Right lung (tissue), 10 donors: Measurements from ENCODE around the gene ALLC. TPM values are rescaled to one million over a fixed set of nuclear protein-coding genes. Genes with fewer than 3 reads are reported as not detected.
"Not testable (repeated sequence)": the region's sequence is repeated elsewhere in the genome, so short reads cannot be mapped to it uniquely, and the experiment has no call there.

Source experiments
- DNase-seq, 2 donors: peaks; one replicate each; pipeline ENCODE4 v3.0.0-alpha.2; 2013
- long read RNA-seq, 8 donors: transcript quantifications; one replicate each; lab custom pipeline, GENCODE V29; 2026
- polyA plus RNA-seq, 5 donors: library from polyadenylated mRNA; unstranded; fragments of 120-200 nt; gene quantifications; one replicate each; pipeline versions ENCODE4 v1.2.1 to v1.2.3, GENCODE V29; 2013; ENCODE audit warnings: inconsistent platforms in 1 of 5, low replicate concordance in 1 of 5; ENCODE audit not compliant: insufficient read length in 5 of 5, insufficient read depth in 1 of 5

The ALLC gene
- not detected for polyA plus RNA-seq
- long read RNA-seq, donor 1, result 0 reads
- long read RNA-seq, donor 2, result 0 reads
- long read RNA-seq, donor 3, result 0 reads
- long read RNA-seq, donor 4, result 0 reads
- long read RNA-seq, donor 5, result 0 reads
- long read RNA-seq, donor 6, result 0 reads
- long read RNA-seq, donor 7, result 0 reads
- long read RNA-seq, donor 8, result 0 reads

GRCh38 chr2:3657881-3658280 lies at the start of gene ALLC:
TSS of gene ALLC (plus strand) at chr2:3658200. CDS start at chr2:3671158, 12,958 bp downstream.
- no peak for DNase-seq

DNA sequence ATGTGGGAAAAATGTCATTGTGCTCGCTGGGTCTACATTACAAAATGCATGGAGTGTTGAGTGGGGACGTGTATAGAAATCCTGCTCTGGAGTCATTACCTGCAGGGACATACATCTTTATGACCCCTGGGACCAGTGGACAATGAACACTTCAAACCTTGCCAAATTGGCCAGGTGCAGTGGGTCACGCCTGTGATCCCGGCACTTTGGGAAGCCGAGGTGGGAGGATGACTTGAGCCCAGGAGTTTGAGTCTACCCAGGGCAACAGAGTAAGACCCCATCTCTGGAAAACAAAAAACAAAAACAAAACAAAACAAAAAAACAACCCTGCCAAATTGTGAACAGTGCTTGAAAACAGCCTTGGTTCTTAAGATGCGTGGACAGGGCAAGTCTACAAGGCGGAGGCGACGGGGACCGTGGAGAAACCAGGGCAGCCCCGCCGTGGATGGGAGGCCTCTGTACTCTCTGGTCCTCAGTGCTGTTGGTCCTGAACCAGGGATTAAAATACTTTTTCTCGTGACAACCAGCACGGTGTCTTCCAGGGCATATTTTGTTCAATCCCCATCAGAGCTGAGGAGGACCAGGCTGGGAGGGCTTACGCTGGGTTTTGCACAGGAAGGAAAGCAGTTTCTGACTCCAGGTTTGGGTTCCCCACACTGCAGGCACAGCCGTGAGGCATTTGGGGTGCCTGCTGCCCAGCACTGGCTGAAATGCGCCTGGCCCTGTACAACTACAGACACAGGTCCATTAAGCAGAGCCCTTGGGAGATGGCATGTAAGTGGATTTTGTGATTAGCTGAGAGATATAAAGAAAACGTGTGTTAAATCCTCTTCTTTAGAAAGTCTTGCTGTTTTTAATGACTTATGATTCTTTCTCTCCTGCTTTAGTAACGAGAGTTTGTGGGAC lies 49.4 kb upstream of the ALLC start:
- DNase-seq, result no peak

GRCh38 chr2:3609279-3609673 lies 48.7 kb upstream of the ALLC start:
- not testable (repeated sequence) for DNase-seq

DNA sequence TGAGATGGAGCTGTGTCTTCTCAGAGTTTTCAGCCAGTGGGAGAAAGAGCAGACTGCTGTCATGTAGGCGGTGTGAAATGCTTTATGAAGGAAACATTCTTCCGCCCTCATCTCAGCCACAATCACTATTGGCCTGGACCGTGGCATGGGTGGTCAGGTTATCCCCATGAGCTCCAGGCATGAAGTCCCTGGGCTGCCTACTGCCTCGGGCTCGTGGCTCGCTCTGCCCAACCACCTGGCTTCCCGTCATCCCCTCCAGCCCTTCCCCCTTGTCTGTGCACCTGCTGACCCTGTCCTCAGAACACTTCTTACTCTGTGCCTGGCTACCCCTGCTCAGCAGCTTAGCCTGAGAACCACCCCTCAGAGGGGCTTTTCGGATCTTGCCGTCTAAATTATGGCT lies 47.6 kb upstream of the ALLC start:
- no peak for DNase-seq

GRCh38 chr2:3610881-3611505 lies 47.0 kb upstream of the ALLC start:
- DNase-seq, result no peak

- DNase-seq, result no peak
Measured at GRCh38 chr2:3611589-3611988, 46.4 kb upstream of the ALLC start.

DNA sequence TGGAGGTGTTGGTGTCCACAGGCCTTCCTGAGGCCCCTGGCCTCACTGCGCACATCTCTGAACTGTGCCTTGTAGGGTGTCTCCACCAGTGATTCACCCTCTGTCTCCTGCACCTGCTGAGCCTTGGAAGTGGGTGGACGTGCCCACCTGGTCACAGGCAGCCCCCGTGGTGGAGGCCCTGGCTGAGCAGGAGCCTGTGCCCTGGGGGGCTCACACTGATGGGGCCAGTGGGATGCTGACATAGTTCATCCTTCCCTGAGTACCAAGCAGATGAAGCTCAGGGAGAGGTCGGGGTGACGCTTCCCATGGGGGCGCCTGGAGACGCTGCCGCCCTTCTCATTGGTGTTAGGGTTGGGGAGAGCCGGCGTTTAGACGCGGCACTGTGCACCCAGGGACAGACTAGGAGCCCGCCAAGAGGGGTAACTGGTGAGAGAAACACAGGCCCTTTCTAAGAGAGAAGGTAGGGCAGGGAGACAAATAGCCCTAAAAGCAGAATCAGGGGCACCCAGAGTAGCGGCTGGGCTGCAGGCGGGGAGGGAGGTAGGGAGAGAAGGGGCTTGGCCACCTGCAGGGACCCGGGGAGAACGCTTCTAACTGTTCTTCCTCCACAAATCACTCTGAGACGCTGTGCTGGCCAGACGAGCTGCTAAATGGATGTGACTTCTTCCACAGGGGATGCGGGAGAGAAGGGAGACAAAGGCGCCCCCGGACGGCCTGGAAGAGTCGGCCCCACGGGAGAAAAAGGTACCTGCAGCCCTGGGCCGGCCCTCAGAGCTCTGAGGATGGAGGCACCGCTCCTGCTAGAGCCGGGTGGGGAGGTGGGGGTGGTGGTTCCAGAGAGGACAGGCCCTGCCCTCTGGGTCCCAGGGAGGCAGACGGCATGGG lies 45.1 kb upstream of the ALLC start:
- DNase-seq, result no peak

DNA sequence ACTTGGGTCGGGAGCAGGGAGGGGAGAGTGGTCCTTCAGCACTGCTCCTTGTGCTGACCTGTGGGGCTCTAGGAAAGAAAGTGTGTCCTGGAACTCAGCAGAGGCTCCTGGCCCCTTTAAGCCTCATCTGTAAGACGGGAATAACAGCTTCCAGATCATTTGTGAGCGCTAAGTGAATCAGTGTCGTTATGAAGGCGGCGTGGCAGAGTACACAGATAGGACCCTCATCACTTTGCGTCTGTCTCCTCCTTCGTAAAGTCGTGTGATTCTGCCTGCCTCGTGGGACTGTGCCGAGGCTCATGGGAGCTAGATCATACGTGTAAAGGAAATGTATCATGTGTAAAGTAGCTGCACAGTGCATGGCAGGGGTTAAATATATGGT lies 44.5 kb upstream of the ALLC start:
- DNase-seq, result no peak

- DNase-seq, result not testable (repeated sequence)
Measured at GRCh38 chr2:3614743-3615142, 43.3 kb upstream of the ALLC start.

DNA sequence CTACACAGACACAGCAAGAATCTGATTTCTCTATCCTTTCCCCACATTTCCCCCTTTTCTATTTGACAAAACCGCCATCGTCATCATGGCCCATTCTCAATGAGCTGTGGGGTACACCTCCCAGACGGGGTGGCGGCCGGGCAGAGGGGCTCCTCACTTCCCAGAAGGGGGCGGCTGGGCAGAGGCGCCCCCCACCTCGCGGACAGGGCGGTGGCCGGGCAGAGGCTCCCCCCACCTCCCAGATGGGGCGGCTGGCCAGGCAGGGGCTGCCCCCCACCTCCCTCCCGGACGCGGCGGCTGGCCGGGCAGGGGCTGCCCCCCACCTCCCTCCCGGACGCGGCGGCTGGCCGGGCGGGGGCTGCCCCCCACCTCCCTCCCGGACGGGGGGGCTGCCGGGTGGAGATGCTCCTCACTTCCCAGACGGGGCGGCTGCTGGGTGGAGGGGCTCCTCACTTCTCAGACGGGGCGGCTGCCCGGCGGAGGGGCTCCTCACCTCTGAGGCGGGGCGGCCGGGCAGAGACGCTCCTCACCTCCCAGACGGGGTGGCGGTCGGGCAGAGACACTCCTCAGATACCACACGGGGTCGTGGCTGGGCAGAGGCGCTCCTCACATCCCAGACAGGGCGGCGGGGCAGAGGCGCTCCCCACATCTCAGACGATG lies 42.3 kb upstream of the ALLC start:
- DNase-seq, result not testable (repeated sequence)

GRCh38 chr2:3616435-3617197 lies 41.4 kb upstream of the ALLC start:
- not testable (repeated sequence) for DNase-seq

DNA sequence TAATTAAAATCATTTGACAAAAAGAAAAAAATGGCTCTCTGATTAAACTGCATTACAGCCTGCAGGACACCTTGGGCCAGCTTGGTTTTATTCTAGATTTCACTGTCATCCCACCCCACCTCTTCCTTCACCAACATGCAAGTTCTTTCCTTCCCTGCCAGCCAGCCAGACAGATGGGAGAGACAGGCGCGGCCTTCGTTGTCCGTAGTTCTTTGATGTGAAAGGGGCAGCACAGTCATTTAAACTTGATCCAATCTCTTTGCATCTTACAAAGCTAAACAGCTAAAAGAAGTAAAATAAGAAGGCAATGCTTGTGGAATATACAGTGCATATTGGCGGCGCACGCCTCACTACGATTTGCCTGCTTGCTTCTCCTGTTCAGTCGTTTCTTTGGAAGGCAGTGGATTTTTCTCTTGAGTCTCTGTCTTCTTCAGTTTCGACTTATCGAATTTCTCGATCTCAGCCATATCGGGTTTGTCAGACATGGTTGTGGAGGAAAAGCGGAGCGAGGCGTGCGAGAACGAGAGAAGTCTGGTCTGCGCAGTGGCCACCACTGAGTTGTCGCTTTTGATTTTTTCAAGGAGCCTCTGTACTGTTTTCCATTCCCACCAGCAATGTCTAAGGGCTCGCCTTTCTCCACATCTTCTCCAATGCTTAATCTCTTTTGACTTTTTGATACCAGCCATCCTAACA lies 40.7 kb upstream of the ALLC start:
- no peak for DNase-seq

GRCh38 chr2:3618367-3618766 lies 39.6 kb upstream of the ALLC start:
- DNase-seq, result no peak

DNA sequence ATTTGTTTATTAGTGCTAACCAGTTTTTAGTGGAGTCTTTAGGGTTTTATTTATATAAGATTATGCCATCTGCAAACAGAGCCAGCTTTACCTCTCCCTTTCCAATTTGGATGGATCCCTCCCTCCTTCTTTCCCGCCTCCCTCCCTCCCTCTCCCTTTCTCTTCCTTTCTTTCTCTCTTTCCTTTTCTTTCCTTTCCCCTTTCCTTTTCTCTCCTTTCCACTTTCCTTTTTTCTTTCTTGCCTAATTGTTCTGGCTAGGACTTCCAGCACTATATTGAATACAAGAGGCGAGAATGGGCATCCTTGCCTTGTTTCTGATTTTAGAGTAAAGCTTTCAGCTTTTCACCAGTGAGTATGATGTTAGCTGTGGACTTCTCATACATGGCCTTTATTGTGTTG lies 39.0 kb upstream of the ALLC start:
- DNase-seq, result no peak

DNA sequence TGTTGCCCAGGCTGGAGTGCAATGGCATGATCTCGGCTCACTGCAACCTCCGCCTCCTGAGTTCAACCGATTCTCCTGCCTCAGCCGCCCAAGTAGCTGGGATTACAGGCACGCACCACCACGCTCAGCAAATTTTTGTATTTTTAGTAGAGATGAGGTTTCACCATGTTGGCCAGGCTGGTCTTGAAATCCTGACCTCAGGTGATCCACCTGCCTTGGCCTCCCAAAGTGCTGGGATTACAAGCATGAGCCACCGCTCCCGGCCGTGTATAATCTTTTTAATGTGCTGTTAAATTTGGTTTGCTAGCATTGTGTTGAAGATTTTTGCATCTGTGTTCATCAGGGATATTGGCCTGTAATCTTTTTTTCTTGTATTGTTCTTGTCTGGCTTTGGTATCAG lies 38.3 kb upstream of the ALLC start:
- DNase-seq, result not testable (repeated sequence)

- no peak for DNase-seq
Measured at GRCh38 chr2:3620834-3621233, 37.2 kb upstream of the ALLC start.

- DNase-seq, result no peak
Measured at GRCh38 chr2:3622967-3623366, 35.0 kb upstream of the ALLC start.

DNA sequence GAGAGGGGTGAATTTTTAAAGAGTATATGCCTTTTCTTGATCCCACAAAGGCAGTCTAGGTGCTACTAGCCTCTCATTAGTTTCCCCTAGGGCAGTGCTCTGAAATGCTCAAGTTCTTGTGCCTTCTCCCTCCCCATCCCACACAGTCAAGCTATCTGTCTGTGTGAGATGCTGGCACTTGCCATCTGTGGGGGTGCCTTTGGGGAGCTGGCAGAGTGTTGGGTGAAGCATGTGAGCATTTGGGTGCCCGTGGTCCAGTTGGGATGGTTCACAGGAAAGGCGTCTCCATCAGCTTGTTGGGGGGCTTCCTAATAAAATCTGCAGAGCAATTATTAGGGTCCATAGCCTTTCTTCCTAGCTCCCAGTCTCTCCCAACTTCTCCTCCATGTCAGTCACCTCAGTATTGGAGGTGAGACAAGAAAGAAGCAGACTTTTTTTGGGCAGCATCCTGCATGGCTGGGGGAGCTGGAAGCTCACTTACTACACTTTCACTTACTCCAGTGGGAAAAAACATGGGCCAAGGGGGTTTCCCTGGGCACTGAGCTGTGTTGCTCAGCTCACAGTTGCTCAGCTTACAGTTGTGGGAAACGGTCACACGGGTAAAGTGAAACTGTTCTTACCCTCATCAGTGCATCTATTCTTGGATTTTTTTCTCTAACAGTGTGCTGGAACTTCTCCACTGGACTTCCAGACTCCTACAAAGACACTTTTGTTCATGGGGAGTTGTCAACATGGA lies 33.8 kb upstream of the ALLC start:
- no peak for DNase-seq

DNA sequence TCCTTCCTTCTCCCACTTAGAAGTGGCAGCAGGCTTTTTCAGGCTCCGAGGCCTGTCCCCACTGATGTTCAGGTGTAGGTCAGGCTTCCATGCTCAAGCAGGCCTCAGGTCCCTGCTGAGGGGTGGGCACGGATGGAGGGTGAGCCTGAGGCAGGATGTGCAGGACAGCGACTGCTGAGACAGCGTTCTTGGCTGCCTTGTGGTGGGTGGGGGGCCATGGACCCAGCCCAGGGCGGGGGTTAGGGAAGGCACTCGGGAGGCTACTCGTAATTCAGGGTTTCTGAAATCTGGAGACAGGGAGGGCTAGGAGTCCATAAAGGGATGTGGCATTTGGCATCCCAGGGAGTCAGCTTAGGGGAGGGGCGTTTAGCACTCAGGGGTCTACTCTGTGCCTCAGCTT lies 32.8 kb upstream of the ALLC start:
- DNase-seq, result no peak
